Fibroblast of villous mesenchyme (primary cell): Measurements from ENCODE around the gene VPS8. TPM values are rescaled to one million over a fixed set of nuclear protein-coding genes. Genes with fewer than 3 reads are reported as not detected.

Experiments used
- DNase-seq: peaks from one replicate; pipeline ENCODE4 v3.0.0-alpha.2; 2010; ENCODE audit warnings: low read depth
- H3K4me3 ChIP-seq: 2 replicates; pipeline ENCODE4 v1.5.1; 2011; ENCODE audit warnings: low read depth, mild to moderate bottlenecking, low read length
- total RNA-seq: library from RNA; depleted of rRNA; stranded (reverse); fragments of >200 nt; gene quantifications from 2 replicates; pipeline ENCODE4 v1.2.3, GENCODE V29; 2012
- TF ChIP-seq, protein P1 (sequence below): IDR thresholded peaks from 2 replicates; pipeline ENCODE4 v1.5.1; 2012; ENCODE audit warnings: low read depth, mild to moderate bottlenecking, low read length; ENCODE audit not compliant: insufficient read depth

VPS8 gene
- total RNA-seq, 1 donor = 92.8 TPM

- peak; percentile 42 for DNase-seq
- H3K4me3 ChIP-seq = no peak overlapping the region
- TF ChIP-seq, protein P1, sequence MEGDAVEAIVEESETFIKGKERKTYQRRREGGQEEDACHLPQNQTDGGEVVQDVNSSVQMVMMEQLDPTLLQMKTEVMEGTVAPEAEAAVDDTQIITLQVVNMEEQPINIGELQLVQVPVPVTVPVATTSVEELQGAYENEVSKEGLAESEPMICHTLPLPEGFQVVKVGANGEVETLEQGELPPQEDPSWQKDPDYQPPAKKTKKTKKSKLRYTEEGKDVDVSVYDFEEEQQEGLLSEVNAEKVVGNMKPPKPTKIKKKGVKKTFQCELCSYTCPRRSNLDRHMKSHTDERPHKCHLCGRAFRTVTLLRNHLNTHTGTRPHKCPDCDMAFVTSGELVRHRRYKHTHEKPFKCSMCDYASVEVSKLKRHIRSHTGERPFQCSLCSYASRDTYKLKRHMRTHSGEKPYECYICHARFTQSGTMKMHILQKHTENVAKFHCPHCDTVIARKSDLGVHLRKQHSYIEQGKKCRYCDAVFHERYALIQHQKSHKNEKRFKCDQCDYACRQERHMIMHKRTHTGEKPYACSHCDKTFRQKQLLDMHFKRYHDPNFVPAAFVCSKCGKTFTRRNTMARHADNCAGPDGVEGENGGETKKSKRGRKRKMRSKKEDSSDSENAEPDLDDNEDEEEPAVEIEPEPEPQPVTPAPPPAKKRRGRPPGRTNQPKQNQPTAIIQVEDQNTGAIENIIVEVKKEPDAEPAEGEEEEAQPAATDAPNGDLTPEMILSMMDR = no peak
Observed at GRCh38 chr3:184805351-184806038, 6.5 kb upstream of the VPS8 start.

GRCh38 chr3:184806567-184807271 lies 5.2 kb upstream of the VPS8 start:
- no peak for DNase-seq
- TF ChIP-seq, protein P1 = no peak
- no peak overlapping the region for H3K4me3 ChIP-seq

GRCh38 chr3:184807549-184807948 lies 4.4 kb upstream of the VPS8 start:
- no peak overlapping the region for H3K4me3 ChIP-seq
- TF ChIP-seq, protein P1 = no peak
- no peak for DNase-seq

GRCh38 chr3:184808021-184808420 lies 3.9 kb upstream of the VPS8 start:
- TF ChIP-seq, protein P1 = no peak
- DNase-seq = no peak
- H3K4me3 ChIP-seq = no peak overlapping the region

- DNase-seq = no peak
- H3K4me3 ChIP-seq = no peak overlapping the region
- TF ChIP-seq, protein P1 = no peak
Observed at GRCh38 chr3:184810146-184810545, 1.8 kb upstream of the VPS8 start.

DNA sequence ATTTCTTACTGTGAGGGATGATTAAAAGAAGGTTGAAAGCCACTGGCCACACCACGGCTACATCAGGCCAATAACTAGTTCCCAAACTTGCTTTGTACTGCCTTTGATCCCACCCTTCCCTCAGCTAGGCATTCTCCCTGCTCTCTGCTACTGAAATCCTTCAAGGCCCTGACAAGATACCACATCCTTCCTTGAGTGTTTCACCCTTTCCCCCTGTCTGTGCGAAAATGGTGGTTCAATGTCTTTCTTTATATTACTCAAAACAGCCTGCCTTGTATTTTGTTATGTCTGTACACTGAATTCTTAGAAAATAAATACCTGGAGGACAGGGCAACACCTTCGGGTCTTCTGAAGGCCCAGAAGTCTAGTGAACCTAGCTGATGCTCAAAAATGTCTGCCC lies 932 bp upstream of the VPS8 start:
- no peak for DNase-seq
- no peak overlapping the region for H3K4me3 ChIP-seq
- TF ChIP-seq, protein P1 = no peak
